NCI-H146 treated with DMSO at 0.1 percent for 48 hours (cell line): ENCODE measurements around the gene HOATZ.

Experiments
- DNase-seq: peaks from one replicate; lab custom pipeline; 2025; ENCODE audit not compliant: unreplicated experiment; lab: John Stamatoyannopoulos, UW

Gene HOATZ

DNA sequence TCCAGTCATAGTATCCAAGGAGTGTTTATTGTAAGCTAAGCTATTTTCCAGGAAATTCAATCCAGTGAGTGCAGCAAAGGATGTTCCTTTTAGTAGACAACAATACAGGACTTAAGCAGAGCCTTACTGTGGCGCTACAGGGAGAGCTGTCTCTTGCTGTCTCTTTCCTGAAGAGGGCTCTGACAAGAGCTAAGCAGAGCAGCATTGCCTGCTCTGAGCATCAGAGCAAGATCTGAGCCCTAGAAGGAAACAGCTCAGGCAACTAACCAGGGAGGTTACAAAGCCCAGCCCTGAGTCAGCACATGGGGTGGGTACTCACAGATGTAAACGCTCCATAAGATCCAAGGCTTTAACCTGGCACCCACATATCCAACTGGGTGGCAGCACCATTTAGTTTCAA, 33.9 kb downstream of the HOATZ start:
- DNase-seq: no peak

DNA sequence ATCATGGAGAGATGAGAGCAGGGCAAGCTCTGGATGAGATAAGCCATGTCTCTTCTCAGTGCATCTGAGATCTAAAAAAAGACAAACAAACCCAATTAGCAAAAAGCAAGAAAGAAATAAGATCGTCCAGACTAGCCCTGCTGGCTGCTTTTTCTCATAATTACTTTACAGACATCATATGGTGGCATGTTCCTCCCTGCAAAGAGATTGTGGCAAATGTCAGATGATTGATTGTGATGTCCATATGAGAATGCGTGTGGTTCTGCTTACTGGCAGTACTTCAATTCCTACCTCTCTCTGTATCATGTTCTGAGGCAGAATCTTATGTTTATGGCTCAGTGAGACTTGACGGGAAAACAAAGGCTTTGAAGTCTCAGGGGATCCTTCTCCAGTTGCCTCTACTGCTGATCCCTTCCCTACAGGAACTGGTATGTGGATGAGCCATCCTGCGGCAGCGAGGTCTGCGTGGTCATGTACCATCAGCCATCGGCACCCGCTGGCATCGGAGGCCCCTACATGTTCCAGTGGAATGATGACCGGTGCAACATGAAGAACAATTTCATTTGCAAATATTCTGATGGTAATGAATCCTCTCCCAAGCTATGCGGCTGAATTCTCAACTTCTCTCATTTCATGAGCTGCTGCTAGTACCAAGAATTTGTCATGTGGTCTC, 34.8 kb downstream of the HOATZ start:
- DNase-seq: no peak

DNA sequence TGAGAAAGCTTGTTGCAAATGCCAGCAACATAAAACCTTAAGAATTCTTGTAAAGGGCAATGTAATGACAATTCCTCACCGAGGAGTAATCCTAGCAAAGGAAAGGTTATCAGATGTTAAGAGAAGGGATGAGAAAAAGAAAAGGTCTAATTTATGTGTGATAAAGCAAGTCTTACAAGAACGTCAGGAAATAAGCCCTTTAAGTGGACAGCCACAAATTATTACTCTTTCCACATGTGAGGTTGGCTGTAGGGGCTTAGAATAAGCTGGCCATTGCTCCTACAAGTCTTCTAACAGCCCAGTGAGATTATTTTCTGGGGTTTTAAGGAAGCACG, 35.3 kb downstream of the HOATZ start:
- no peak for DNase-seq

DNA sequence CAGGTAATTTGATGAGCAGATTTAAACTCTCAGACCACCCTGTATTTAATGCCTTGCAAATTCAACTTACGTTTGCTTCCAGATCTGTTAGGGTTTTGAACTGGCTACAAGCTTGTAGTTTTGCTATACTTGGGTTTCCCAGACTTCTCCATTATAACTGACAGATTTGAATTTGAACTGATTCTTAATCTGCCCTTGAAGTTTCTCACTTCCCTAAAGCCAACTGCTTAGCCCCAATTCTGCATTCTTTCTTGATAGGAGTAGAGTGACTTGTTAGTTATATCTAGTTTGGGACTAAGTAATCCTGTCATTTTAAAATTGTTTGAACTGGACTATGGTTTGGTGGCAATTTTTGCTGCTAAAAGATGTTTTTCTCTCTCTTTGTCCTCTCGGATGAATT, 35.7 kb downstream of the HOATZ start:
- no peak for DNase-seq

DNA sequence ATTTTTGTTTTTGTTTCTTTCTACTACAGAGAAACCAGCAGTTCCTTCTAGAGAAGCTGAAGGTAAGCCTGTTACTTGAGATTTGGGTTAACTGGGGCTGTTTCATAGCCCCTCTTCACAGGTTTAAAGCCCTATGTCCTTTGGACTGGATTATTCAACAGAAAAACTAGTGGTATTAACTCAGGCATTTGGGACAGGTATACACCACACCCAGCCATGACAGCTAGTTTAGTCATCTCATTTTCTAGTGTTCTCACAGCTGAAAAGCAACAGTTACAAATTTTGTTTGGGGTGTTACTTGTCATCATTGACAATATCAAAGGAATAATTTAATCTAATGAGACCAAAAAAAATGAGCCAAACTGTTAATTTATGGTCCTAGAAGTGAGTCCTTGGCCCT, 40.0 kb downstream of the HOATZ start:
- DNase-seq: no peak

DNA sequence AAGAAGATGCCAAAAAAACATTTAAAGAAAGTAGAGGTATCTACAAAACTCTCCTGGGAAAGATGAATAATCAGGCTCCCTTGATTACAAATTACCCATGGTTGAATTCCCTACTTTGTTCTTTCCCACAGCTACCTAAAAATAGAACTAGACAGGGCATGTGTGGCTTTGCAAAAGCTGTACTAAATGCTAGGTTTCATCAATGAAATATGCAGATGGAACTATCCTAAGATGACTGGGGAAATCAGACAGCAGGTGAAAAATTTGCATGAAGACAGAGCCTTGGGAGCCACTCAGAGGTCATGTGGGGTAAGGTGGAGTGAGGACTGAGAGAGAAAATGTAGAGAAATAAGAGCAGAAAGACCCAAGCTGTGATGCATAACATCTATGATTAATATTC, 40.7 kb downstream of the HOATZ start:
- no peak for DNase-seq

DNA sequence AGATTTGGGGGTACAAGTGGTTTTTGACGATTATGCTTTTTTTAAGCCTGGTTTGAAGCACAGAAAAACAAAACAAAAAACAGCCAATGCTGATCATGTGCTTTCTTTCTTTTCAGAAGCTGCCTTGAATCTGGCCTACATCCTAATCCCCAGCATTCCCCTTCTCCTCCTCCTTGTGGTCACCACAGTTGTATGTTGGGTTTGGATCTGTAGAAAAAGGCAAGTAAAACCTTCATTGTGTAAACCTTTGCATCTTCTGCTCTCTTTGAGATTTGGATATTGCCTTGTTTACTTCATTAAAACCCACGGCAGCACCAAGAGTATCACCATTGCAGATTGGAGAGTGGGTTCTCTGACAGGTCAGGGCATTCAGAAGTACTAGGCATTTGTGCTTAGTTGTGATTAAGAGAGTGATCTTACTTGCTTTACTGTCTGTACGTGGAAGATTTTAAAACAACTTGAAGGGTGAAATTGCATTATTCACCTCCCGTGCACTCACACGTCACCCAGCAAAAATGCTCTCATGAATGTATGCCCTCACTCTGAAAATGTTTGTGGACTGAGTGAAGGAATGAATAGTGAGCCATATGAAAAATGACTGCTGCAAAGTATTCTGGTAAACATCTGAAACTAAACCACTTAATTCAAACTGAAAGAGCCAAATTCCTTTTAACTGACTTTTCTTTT, 43.0 kb downstream of the HOATZ start:
- no peak for DNase-seq

DNA sequence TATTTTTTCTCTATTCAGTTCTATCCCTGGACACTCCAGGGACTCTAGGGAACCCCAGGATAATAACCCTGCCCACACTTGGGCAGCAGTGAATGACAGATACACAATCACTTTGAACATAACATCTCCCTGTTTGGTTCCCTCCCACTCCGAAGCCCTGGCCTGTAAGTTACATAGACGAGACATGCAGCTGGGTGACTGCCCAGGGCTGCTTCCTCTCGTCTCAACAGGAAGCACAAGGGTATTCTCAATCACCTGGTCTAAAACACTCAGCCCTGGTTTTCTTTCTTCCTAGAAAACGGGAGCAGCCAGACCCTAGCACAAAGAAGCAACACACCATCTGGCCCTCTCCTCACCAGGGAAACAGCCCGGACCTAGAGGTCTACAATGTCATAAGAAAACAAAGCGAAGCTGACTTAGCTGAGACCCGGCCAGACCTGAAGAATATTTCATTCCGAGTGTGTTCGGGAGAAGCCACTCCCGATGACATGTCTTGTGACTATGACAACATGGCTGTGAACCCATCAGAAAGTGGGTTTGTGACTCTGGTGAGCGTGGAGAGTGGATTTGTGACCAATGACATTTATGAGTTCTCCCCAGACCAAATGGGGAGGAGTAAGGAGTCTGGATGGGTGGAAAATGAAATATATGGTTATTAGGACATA, 45.4 kb downstream of the HOATZ start:
- DNase-seq: no peak

DNA sequence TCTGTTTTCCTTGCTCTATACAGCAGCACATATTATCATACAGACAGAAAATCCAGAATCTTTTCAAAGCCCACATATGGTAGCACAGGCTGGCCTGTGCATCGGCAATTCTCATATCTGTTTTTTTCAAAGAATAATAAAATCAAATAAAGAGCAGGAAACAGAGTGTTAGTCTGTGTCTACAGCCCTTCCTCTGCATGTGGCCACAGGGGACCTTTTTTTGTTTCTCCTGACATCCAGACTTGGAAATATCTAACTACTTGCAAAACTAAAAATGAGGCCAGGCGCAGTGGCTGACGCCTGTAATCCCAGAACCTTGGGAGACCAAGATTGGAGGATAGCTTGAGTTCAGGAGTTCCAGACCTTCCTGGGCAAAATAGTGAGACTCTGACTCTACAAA, 46.2 kb downstream of the HOATZ start:
- no peak for DNase-seq

DNA sequence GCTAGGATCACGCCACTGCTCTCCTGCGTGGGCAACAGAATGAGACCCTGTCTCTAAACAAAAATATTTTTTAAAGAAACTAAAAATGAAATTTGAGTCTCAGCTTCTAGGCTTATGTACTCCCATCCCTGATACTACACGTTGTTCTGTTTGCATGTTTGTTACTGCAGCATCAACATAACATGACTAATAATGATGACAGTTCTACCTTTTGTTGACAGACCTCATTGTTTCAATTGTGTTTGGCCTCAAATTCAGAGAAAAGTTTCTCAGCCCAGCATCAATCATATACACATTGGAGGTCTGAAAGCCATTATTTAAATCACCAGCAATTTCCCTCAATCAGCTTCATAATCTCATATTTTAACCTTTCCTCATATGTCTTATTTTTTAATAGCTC, 46.7 kb downstream of the HOATZ start:
- DNase-seq: no peak

DNA sequence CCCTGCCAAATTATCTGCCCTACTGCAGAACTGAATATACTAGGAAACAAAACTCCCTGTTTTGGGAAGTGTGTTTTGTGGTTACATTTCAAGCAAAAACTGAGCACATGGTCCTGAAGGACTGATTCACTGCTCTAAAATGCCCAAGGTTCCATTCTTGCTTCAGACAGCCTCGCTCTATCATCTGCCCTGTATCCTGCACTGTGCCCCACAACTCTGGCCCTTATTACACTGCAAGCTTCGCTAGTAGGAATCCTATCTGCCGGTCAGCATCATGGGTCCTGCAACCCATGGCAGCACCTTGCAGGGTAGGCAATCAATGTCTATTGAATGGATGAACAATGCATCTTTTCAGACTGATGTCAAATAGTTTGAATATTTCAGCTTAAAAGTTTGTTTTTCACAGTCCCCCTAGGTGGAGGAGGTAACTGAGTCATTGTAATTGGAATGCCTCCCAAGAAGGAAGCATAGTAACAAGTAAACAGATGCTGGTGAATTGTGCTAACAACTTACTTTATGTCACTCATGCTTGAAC, 47.3 kb downstream of the HOATZ start:
- no peak for DNase-seq

DNA sequence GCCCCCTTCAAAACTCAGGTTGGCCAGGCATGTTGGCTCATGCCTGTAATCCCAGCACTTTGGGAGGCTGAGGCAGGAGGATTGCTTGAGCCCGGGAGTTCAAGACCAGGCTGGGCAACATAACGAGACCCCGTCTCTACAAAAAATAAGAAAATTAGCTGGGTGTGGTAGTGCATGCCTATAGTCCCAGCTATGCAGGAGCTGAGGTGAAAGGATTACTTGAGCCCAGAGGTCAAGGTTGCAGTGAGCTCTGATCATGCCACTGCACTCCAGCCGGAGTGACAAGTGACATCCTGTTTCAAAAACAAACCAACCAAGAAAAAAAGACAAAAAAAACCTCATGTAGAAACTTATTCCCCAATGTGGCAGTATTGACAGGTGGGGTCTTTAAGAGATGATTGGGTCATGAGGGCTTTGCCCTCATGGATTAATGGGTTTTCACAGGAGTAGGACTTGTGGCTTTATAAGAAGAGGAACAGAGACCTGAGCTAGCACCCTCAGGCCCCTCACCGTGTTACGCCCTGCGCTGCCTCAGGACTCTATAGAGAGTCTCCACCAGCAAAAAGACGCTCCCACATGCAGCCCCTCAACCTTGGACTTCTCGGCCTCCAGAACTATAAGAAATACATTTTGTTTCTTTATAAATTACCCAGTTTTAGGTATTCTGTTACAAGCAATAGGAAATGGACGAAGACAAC, 48.3 kb downstream of the HOATZ start:
- no peak for DNase-seq

DNA sequence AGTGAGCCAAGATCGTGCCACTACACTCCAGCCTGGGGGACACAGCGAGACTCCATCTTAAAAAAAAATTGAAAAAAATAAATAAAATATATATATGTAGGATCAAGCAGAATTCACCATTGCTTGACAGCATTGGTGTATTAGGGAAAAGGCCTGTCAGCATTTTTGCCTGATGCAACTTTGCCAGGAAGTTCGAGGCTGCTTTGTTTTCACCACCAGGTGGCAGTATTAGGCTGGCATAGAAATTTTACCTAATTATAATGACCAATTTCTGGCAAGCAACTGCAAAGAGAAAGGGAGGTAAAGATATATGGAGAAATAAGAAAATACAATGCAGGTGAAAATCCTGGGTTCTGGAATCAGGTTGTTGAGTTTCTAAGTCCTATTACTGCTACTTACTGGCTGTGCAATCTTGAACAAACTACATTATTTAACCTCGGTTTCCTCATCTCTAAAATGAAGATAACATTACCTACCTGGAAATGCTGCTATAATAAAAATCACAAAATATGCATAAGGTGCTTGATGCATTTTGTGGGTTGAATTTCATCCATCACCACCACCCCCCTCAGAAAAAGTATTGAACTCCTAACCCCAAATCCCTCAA, 50.6 kb downstream of the HOATZ start:
- DNase-seq: peak; percentile 34

DNA sequence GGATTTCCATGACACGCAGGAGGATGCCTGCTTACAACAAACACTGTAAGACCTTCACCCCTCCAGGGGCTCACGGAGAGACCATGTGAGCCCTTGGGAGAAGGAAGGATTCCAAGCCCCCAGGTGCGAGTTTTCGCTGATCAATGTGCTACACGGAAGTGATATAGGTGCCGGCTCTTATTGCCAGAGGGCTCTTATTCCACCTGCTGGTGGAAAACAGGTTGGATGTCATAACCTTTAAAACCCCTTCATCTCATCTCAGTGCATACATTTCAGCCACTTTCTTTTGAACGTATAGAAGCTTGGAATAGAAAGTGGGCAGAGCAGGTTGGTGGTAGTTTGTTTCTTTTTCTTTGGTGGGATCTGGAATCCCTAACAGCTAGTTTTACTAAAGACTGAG, 51.7 kb downstream of the HOATZ start:
- no peak for DNase-seq

DNA sequence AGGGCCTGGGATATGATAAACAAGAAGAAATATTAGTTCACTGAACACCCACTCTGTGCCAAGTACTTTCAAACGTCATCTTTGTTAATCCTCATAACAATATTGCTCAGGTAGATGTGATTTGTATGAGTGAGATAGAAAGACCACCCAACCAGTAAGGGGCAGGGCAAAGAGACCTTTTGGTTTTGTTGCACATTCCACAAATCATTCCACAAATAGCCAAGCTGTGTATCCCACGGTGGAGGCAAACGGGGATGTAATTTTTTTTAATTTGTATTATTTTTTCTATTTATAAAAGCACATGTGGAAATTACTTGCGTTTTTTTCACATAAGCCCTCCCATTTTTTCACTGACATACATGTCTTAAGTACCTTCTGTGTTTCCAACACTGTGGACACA, 54.9 kb downstream of the HOATZ start:
- DNase-seq: no peak

DNA sequence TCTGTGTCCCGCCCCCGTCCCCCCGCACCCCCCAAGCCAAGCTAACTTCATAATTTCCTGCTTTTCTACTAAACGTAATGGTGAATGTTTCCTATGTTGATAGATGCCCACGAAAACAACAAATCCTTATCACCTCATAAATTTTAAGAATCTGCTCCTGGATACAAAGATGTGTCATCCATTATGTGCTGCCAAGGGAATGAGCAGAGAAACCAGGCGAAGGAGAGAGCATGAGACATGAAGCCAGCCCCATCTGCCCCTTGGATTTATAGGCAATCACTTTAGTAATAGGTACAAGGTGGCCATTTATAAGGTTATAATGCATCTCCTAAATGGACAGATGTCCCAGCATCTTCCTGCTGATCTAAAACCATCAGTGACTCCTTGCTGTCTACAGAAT, 56.2 kb downstream of the HOATZ start:
- no peak for DNase-seq

DNA sequence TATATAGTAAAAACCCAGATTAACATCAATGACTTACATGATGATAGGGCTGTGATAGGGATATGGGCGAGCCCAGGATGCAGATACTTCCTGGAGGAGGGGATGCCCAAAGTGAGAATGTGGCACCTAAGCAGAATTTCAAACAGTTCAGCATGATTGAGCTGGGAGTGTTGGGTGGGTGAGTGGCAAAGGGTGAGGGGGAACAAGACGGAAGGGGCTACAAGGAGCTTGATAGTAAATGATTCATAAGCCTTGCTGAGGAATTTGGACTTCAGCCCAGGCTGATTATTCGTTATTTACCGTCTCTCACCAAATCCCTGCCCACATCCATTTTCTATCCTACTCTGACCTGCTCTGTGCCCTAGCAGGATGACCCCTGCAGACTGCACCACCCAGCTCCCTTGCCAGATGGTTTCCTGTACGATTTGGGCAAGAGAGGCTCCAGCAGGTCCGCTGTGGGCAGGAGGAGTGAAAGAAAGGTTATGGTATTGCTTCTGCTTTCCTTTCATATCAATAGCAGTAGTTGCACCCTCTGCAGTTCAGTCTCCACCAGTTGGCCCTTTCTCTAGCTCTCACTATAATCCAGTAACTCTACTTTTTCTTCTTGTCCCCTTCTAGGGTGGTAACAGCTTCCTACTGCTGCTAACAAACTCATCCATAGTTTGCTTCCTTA, 57.4 kb downstream of the HOATZ start:
- no peak for DNase-seq

DNA sequence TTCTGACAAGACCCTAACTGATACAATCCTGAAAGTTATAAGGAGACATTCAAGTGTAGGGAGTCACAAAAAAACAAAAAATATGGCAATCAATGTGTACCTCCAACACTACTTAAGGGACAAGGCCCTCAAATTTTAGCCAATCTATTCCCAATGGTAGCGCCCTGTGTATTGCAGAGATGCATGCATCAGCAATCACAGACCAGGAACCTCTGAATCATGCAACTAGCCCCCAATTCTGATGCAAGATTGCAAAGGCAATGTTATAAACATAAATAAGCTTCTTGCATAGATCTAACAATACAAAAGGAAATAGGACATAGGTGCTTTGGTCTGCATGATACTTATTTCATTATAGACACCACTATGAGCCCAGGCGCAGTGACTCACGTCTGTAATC, 58.0 kb downstream of the HOATZ start:
- DNase-seq: no peak

DNA sequence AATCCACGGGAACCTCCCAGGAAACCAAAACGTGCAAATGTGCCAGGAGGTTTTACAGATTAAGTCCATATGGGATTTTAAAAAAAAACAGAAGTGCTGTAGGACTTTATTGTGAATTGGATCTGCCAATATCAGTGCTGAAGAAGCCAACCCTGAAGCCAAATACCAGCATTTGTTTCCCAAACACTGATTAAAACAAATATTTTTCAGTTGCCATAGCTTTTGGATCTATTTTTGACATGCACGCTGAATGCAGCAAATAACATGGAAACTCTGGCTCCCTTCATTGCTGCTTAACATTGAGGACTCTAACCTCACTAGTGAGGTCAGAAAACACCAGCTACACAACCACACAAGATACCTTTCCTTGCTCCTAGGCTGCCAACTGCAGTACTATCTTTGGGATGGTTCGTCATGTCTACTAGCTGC, 59.3 kb downstream of the HOATZ start:
- no peak for DNase-seq

DNA sequence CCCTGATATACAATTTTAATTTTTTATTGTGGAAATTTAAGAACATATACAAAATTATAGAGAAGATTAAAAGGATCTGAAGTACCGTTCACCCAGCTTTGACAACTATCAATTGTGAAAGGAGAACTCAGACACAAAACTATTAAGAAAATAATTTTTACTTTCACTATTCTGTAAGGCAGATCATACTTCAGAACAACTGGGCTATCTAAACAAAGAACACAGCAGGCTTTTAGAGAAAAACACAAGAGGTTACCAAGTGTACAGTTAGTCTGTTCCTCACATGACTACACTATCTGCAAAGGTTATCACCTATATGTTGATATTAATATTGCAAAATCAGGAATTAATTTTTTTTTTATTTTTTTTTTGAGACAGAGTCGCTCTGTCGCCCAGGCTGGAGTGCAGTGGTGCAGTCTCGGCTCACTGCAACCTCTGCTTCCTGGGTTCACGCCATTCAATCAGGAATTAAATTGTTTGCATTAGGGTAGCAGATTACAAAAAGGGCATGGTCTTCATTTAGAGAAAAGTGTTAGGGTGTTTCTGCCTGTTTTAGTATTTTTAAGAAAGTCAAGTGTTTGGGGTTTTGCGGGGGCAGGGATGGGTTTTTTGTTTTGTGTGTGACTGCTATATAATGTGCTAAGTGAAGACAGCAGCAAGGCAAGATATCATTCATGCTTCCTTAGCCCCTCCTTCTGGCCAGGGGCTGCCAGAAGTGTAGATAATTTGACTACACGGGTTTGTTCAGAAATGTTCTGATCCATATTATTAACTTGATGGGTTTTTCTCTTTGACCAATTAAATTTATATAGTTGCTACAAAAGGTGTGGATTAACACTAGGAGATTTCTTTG, 60.0 kb downstream of the HOATZ start:
- no peak for DNase-seq
